Measurements from ENCODE around the gene CACNG4. TPM values are rescaled to one million over a fixed set of nuclear protein-coding genes. Genes with fewer than 3 reads are reported as not detected.

The CACNG4 gene
- total and polyA plus RNA-seq, 2 of the 4 experiments (the other 2 are of a cell fraction): under 0.01 to 0.53 TPM

DNA sequence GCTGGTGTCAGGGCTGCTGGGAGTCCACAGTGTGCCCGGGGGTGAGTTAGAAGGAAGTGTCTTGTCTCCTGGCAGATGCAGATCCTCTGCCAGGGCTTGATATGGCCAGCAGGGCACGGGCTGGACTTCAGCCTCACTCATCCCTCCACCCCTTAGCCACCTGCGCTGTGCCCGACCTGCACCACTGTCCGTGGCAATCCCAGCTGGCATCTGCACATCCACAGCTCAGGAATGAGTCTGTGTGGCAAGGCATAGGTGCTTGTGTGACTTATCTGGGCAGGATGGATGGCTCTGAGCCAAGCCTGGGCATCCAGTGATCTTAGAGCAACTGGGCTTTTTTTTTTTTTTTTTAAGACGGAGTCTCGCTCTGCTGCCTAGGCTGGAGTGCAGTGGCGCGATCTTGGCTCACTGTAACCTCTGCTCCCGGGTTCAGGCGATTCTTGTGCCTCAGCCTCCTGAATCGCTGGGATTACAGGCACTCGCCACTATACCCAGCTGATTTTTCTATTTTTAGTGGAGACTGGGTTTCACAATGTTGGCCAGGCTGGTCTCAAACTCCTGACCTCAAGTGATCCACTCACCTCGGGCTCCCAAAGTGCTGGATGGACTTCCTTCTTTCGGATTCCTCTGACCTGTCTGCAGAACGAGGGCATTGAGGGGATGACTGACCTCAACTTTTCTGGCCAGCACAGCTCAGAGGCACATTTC lies 57.4 kb downstream of the CACNG4 start:
- Histone ChIP-seq H3K4me3 (ENCODE audit: insufficient read depth, low read depth, low read length) (no peak overlapping the region), H2BK120ac (ENCODE audit: low read depth, low read length) (no peak overlapping the region), H3K23ac (ENCODE audit: low read depth, low read length) (no peak overlapping the region), H3K14ac (replicated peaks; ENCODE audit: low read depth, low read length) (no peak overlapping the region), H2BK5ac (ENCODE audit: low read depth, low read length, poor library complexity, severe bottlenecking) (no peak overlapping the region), H4K5ac (ENCODE audit: low read depth, low read length) (no peak overlapping the region), H3K56ac (ENCODE audit: extremely low read depth, insufficient read depth, low read length) (no peak overlapping the region), H2AK5ac (ENCODE audit: low read depth, low read length) (no peak overlapping the region), H3K18ac (ENCODE audit: low read depth, low read length) (no peak overlapping the region), H3K9ac (ENCODE audit: low read depth, low read length) (no peak overlapping the region), H3K27me3 (ENCODE audit: control insufficient read depth, insufficient read depth, low read length) (peaks cover 29% of the 10 kb centered on the region), H2BK20ac (ENCODE audit: low read depth, low read length) (no peak overlapping the region), H4K91ac (ENCODE audit: insufficient read depth, low read depth, low read length) (no peak overlapping the region), H3K4me2 (ENCODE audit: low read depth, low read length) (no peak overlapping the region), H3K9me1 (ENCODE audit: insufficient read depth, low read length) (peaks cover 8% of the 10 kb centered on the region; the same call in 1 of the 2 replicates), H2AK9ac (replicated peaks; ENCODE audit: low read depth, low read length, poor library complexity) (no peak overlapping the region), H2AFZ (replicated peaks; ENCODE audit: low read length, poor library complexity) (no peak overlapping the region), H3K9me3 (ENCODE audit: control insufficient read depth, insufficient read depth, low read length) (no peaks in the 10 kb centered on the region), H3K4ac (ENCODE audit: low read depth, low read length) (no peak overlapping the region), H3K4me1 (ENCODE audit: control insufficient read depth, insufficient read depth, low read length) (no peaks in the 10 kb centered on the region), H4K8ac (ENCODE audit: low read depth in 2 of 2, low read length in 2 of 2) (no peak overlapping the region), H3K27ac (ENCODE audit: insufficient read depth, low read length) (no peak overlapping the region), H3K79me1 (ENCODE audit: low read depth in 1 of 2, low read length in 2 of 2) (no peaks in the 10 kb centered on the region), H3K36me3 (ENCODE audit: control insufficient read depth, insufficient read depth, low read length) (no peaks in the 10 kb centered on the region), H4K20me1 (ENCODE audit: insufficient read depth, low read length) (no peaks in the 10 kb centered on the region), H2BK15ac (ENCODE audit: low read depth, low read length) (no peak overlapping the region)
- intact Hi-C loops (cut with micrococcal nuclease) (no loop called here), dilution Hi-C loops (cut with HindIII; ENCODE audit: low sequenced_read_pairs, unreplicated experiment) (no loop called here), in situ Hi-C loops (cut with MboI; ENCODE audit: low sequenced_read_pairs) (no loop called here)
- BruUV-seq (replicated peaks): no TSS peak
- 60% methylated on average over 1 of the region's 16 CpGs; no CpG with 5 or more reads in 1 of the 2 experiments for WGBS, 2 experiments (ENCODE audit: extremely low coverage in 2 of 2, insufficient read length in 1 of 2)
- DNase-seq: no peak
- ChIA-PET CTCF (no interaction called here), POLR2A (ENCODE audit: unreplicated experiment) (no interaction called here)
- TF ChIP-seq MXI1 (IDR thresholded peaks at IDR 0.05; ENCODE audit: borderline replicate concordance, low read depth, low read length) (no peak), CEBPB (IDR thresholded peaks at IDR 0.05; ENCODE audit: low read depth, low read length) (no peak), SMC3 (IDR thresholded peaks at IDR 0.05; ENCODE audit: low read depth, low read length) (no peak), RFX5 (IDR thresholded peaks at IDR 0.05; ENCODE audit: low read depth, low read length) (no peak)
- TF ChIP-seq, protein P1, sequence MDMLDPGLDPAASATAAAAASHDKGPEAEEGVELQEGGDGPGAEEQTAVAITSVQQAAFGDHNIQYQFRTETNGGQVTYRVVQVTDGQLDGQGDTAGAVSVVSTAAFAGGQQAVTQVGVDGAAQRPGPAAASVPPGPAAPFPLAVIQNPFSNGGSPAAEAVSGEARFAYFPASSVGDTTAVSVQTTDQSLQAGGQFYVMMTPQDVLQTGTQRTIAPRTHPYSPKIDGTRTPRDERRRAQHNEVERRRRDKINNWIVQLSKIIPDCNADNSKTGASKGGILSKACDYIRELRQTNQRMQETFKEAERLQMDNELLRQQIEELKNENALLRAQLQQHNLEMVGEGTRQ (IDR thresholded peaks at IDR 0.05; ENCODE audit: low read depth, low read length): no peak
- no peak for ATAC-seq (ENCODE audit: low read depth)

All from IMR-90 (cell line).